GM23248 (cell line): ENCODE data around the gene DNAH9. TPM values are rescaled to one million over a fixed set of nuclear protein-coding genes. Genes with fewer than 3 reads are reported as not detected.

ENCODE experiments used
- DNase-seq: peaks from one replicate; pipeline ENCODE4 v3.0.0-alpha.2; 2015
- H2AFZ ChIP-seq: fragments of 200-600 bp; sonication (generic); 2 replicates; pipeline ENCODE4 v1.6.1; 2016; ENCODE audit warnings: antibody characterized with exemption
- H3F3A ChIP-seq: fragments of 200-600 bp; sonication (generic); 2 replicates; pipeline ENCODE4 v1.6.1; 2016; ENCODE audit warnings: mild to moderate bottlenecking, antibody characterized with exemption, mixed run types; ENCODE audit not compliant: insufficient read depth
- H3K27ac ChIP-seq: fragments of 200-600 bp; sonication (generic); 2 replicates; pipeline ENCODE4 v1.5.1; 2016; ENCODE audit warnings: mild to moderate bottlenecking
- H3K27me3 ChIP-seq: fragments of 200-600 bp; sonication (generic); replicated peaks from 2 replicates; pipeline ENCODE4 v1.6.1; 2016; ENCODE audit warnings: mild to moderate bottlenecking; ENCODE audit not compliant: insufficient read depth
- H3K36me3 ChIP-seq: fragments of 200-600 bp; sonication (generic); 2 replicates; pipeline ENCODE4 v1.6.1; 2016; ENCODE audit warnings: low read depth, mild to moderate bottlenecking
- H3K4me1 ChIP-seq: fragments of 200-600 bp; sonication (generic); 2 replicates; pipeline ENCODE4 v1.6.1; 2016; ENCODE audit warnings: mild to moderate bottlenecking; ENCODE audit not compliant: insufficient read depth
- H3K4me2 ChIP-seq: fragments of 200-600 bp; sonication (generic); one replicate; pipeline ENCODE4 v1.6.1; 2016; ENCODE audit warnings: mild to moderate bottlenecking; ENCODE audit not compliant: unreplicated experiment
- H3K4me3 ChIP-seq: fragments of 200-600 bp; sonication (generic); 2 replicates; pipeline ENCODE4 v1.5.1; 2016; ENCODE audit warnings: mild to moderate bottlenecking
- H3K79me2 ChIP-seq: fragments of 200-600 bp; sonication (generic); 2 replicates; pipeline ENCODE4 v1.6.1; 2016; ENCODE audit warnings: mild to moderate bottlenecking; ENCODE audit not compliant: insufficient read depth
- H3K9ac ChIP-seq: fragments of 200-600 bp; sonication (generic); 2 replicates; pipeline ENCODE4 v1.6.1; 2016; ENCODE audit warnings: mild to moderate bottlenecking
- H3K9me2 ChIP-seq: fragments of 200-600 bp; sonication (generic); 2 replicates; pipeline ENCODE4 v1.6.1; 2016; ENCODE audit warnings: mixed run types, mild to moderate bottlenecking, moderate library complexity; ENCODE audit not compliant: insufficient read depth
- H3K9me3 ChIP-seq: fragments of 200-600 bp; sonication (generic); one replicate; pipeline ENCODE4 v1.6.1; 2017; ENCODE audit warnings: low read depth
- H4K20me1 ChIP-seq: fragments of 200-600 bp; sonication (generic); 2 replicates; pipeline ENCODE4 v1.6.0; 2016; ENCODE audit not compliant: insufficient read depth
- EZH2 ChIP-seq: fragments of 200-600 bp; sonication (generic); IDR thresholded peaks from 2 replicates; pipeline ENCODE4 v1.6.1; 2018; ENCODE audit warnings: antibody characterized with exemption, mild to moderate bottlenecking; ENCODE audit not compliant: insufficient read depth, poor library complexity, severe bottlenecking
- EZH2phosphoT487 ChIP-seq: fragments of 200-600 bp; sonication (generic); IDR thresholded peaks from 2 replicates; pipeline ENCODE4 v1.6.1; 2018; ENCODE audit warnings: antibody characterized with exemption, moderate library complexity, mild to moderate bottlenecking, low read depth; ENCODE audit not compliant: insufficient read depth
- WGBS, 2 experiments: methylation state at CpG; one replicate each; pipeline ENCODE4 v1.1.6; 2015 to 2017; ENCODE audit warnings: low lambda C conversion rate in 2 of 2, low coverage in 1 of 2; ENCODE audit errors: missing lambda C conversion rate in 2 of 2; 5-methylcytosine and 5-hydroxymethylcytosine counted together
- in situ Hi-C: fragments of 300-500 bp; cut with MboI; formaldehyde crosslinking; loops from 2 replicates; pipeline ENCODE4 v1.15.0; 2020
- polyA plus RNA-seq: library from polyadenylated mRNA; unstranded; fragments of >200 nt; fragmentation: Nextera tagmentation; extraction: Ambion mirVana; gene quantifications from 2 replicates; pipeline ENCODE4 v1.2.1, GENCODE V29; 2016
- total RNA-seq: library from RNA; depleted of rRNA; stranded (reverse); fragments of >200 nt; shearing (Covaris generic); gene quantifications from 2 replicates; pipeline ENCODE4 v1.2.3, GENCODE V29; 2014

The DNAH9 gene
- total and polyA plus RNA-seq, 2 experiments from 2014 or later = not detected

- Histone ChIP-seq H3K9me2 (no peaks in the 10 kb centered on the region), H3K27ac (no peak overlapping the region), H3K9ac (no peak overlapping the region), H3F3A (no peaks in the 10 kb centered on the region), H3K36me3 (no peaks in the 10 kb centered on the region), H2AFZ (no peak overlapping the region), H3K79me2 (no peaks in the 10 kb centered on the region), H3K4me3 (no peak overlapping the region), H4K20me1 (no peaks in the 10 kb centered on the region), H3K4me1 (no peaks in the 10 kb centered on the region), H3K4me2 (no peak overlapping the region), H3K9me3 (no peaks in the 10 kb centered on the region), H3K27me3 (no peaks in the 10 kb centered on the region)
- TF ChIP-seq EZH2phosphoT487 (no peak), EZH2 (no peak)
- DNase-seq = no peak
- 69 to 80% methylated on average over 5 of the region's 5 CpGs for WGBS, 2 experiments
- in situ Hi-C loops = loop anchor here (10.0 kb wide), 1 partner anchor 57 kb away; no protein-coding TSS in a partner anchor
These were observed 409.2 kb downstream of the DNAH9 start for GRCh38 chr17:12007466-12007865.
